GM12872 (cell line): ENCODE measurements around the gene CDK5R2.

Experiments
- CTCF ChIP-seq: IDR thresholded peaks from 3 replicates; pipeline ENCODE4 v1.5.1; 2011; ENCODE audit warnings: low read depth, mild to moderate bottlenecking, low read length, moderate library complexity; ENCODE audit not compliant: insufficient read depth

The CDK5R2 gene

GRCh38 chr2:219002395-219003266 lies 43.2 kb downstream of the CDK5R2 start:
- peak; percentile 51; the same call in 2 of the 3 replicates for TF ChIP-seq CTCF

DNA sequence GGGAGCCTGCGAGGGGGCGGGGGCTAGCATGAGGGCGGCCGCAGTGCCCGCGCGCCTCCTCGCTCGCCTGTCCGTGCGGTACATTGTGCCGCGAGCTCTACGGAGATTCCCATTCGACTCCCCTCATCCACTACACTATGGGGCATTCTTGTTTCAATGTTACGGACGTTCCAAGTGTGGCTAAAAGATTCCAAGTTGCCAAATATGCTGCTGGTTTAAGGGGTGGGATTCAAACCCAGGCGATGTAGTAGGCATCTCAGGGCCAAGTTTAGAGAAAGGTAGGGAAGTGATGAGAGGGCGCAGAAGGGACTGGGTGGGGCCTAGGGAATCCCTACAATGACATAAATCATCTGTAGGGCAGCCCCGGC lies 43.8 kb downstream of the CDK5R2 start:
- no peak for TF ChIP-seq CTCF

DNA sequence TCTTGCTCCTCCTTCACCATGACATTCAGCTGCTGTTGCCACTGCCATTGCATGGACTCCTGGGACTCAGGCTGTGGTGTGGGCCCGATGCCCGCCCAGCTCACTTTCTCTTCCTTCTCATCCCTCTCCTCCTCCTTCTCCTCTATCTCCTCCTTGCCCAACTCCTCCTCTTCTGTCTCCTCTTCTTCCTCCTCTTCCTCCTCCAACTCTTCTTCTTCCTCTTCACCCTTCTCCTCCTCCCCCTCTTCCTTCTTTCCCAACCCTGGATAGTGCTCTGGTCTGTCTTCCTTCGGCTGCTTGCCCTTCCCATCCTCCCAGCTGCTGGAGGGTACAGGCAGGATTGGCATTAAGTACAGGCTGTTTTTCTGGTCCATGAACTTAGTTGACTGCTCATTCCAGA lies 44.5 kb downstream of the CDK5R2 start:
- no peak for TF ChIP-seq CTCF

GRCh38 chr2:219009294-219009693 lies 49.8 kb downstream of the CDK5R2 start:
- no peak for TF ChIP-seq CTCF

- TF ChIP-seq CTCF, result peak; percentile 79
Measured at GRCh38 chr2:219010162-219010756, 50.8 kb downstream of the CDK5R2 start.

GRCh38 chr2:219010873-219011272 lies 51.4 kb downstream of the CDK5R2 start:
- TF ChIP-seq CTCF, result no peak
